Liver (tissue), 9 donors: ENCODE data around the gene TRIM71. TPM values are rescaled to one million over a fixed set of nuclear protein-coding genes. Genes with fewer than 3 reads are reported as not detected.

Experiments used
- DNase-seq: peaks from one replicate; pipeline ENCODE4 v3.0.0-alpha.2; 2017; ENCODE audit warnings: low spot score
- H3K27ac ChIP-seq, 2 donors: one replicate each; pipeline ENCODE4 v1.7.0; 2013; ENCODE audit warnings: inconsistent platforms in 2 of 2, low read length in 2 of 2, control low read depth in 1 of 2, low read depth in 1 of 2, mild to moderate bottlenecking in 1 of 2
- H3K27me3 ChIP-seq, 4 donors: one replicate each; pipeline versions ENCODE4 v1.6.1 to v1.7.0; 2013; ENCODE audit warnings: low read length in 3 of 4, inconsistent platforms in 1 of 4, mild to moderate bottlenecking in 1 of 4, moderate library complexity in 1 of 4; ENCODE audit not compliant: control insufficient read depth in 4 of 4, insufficient read depth in 4 of 4
- H3K36me3 ChIP-seq, 4 donors: one replicate each; pipeline versions ENCODE4 v1.6.1 to v1.7.0; 2013; ENCODE audit warnings: low read length in 3 of 4, mild to moderate bottlenecking in 3 of 4, low read depth in 1 of 4, moderate library complexity in 1 of 4; ENCODE audit not compliant: control insufficient read depth in 4 of 4, insufficient read depth in 3 of 4
- H3K4me1 ChIP-seq, 4 donors: one replicate each; pipeline versions ENCODE4 v1.6.1 to v1.7.0; 2013; ENCODE audit warnings: low read length in 3 of 4, mild to moderate bottlenecking in 3 of 4, moderate library complexity in 1 of 4; ENCODE audit not compliant: control insufficient read depth in 4 of 4, insufficient read depth in 4 of 4
- H3K4me3 ChIP-seq, 3 donors: one replicate each; pipeline versions ENCODE4 v1.6.1 to v1.7.0; 2013; ENCODE audit warnings: low read length in 3 of 3, control low read depth in 1 of 3, low read depth in 1 of 3, mild to moderate bottlenecking in 1 of 3
- H3K9ac ChIP-seq, 2 donors: one replicate each; pipeline ENCODE4 v1.7.0; 2013; ENCODE audit warnings: low read length in 2 of 2, mild to moderate bottlenecking in 2 of 2, moderate library complexity in 2 of 2, control low read depth in 1 of 2, low read depth in 1 of 2
- H3K9me3 ChIP-seq, 4 donors: one replicate each; pipeline versions ENCODE4 v1.6.1 to v1.7.0; 2013; ENCODE audit warnings: low read length in 3 of 4; ENCODE audit not compliant: control insufficient read depth in 4 of 4
- ATF3 ChIP-seq: IDR thresholded peaks from 2 replicates; pipeline ENCODE4 v1.6.1; 2016; ENCODE audit warnings: antibody characterized with exemption
- CTCF ChIP-seq: fragments of 150-350 bp; IDR thresholded peaks from 2 replicates; pipeline ENCODE4 v1.5.1; 2017; ENCODE audit warnings: improper control_type of control experiment, low read depth, low read length; ENCODE audit not compliant: missing input control
- EGR1 ChIP-seq, 2 donors: IDR thresholded peaks; 2 replicates each; pipeline ENCODE4 v1.6.1; 2016 to 2018; ENCODE audit warnings: antibody characterized with exemption in 2 of 2, low read depth in 2 of 2
- FOXA1 ChIP-seq: IDR thresholded peaks from 2 replicates; pipeline ENCODE4 v1.6.1; 2016; ENCODE audit warnings: antibody characterized with exemption
- FOXA2 ChIP-seq: IDR thresholded peaks from 2 replicates; pipeline ENCODE4 v1.6.1; 2016; ENCODE audit warnings: antibody characterized with exemption
- GABPA ChIP-seq, 2 donors: IDR thresholded peaks in 1 of 2; conservative IDR thresholded peaks in 1 of 2; 2 replicates each; pipeline ENCODE4 v1.6.1; 2016; ENCODE audit warnings: antibody characterized with exemption in 2 of 2, mild to moderate bottlenecking in 1 of 2, moderate library complexity in 1 of 2
- HNF4A ChIP-seq, 2 donors: conservative IDR thresholded peaks; 2 replicates each; pipeline ENCODE4 v1.6.1; 2016; ENCODE audit warnings: antibody characterized with exemption in 2 of 2, mild to moderate bottlenecking in 2 of 2
- HNF4G ChIP-seq: IDR thresholded peaks from 2 replicates; pipeline ENCODE4 v1.6.1; 2016; ENCODE audit warnings: antibody characterized with exemption
- JUND ChIP-seq, 2 donors: IDR thresholded peaks; 2 replicates each; pipeline ENCODE4 v1.6.1; 2016; ENCODE audit warnings: antibody characterized with exemption in 2 of 2
- MAX ChIP-seq: IDR thresholded peaks from 2 replicates; pipeline ENCODE4 v1.6.1; 2016; ENCODE audit warnings: antibody characterized with exemption
- NR2F2 ChIP-seq: IDR thresholded peaks from 2 replicates; pipeline ENCODE4 v1.6.1; 2016; ENCODE audit warnings: antibody characterized with exemption
- RAD21 ChIP-seq, 2 donors: IDR thresholded peaks; 2 replicates each; pipeline ENCODE4 v1.6.1; 2016; ENCODE audit warnings: antibody characterized with exemption in 2 of 2, mild to moderate bottlenecking in 2 of 2
- REST ChIP-seq: IDR thresholded peaks from 2 replicates; pipeline ENCODE4 v1.6.1; 2016; ENCODE audit warnings: antibody characterized with exemption, mild to moderate bottlenecking
- RXRA ChIP-seq, 2 donors: IDR thresholded peaks; 2 replicates each; pipeline ENCODE4 v1.6.1; 2017 to 2018; ENCODE audit warnings: antibody characterized with exemption in 2 of 2, mild to moderate bottlenecking in 1 of 2
- SP1 ChIP-seq: IDR thresholded peaks from 2 replicates; pipeline ENCODE4 v1.6.1; 2018; ENCODE audit warnings: antibody characterized with exemption, mild to moderate bottlenecking
- TAF1 ChIP-seq: conservative IDR thresholded peaks from 2 replicates; pipeline ENCODE4 v1.6.1; 2016; ENCODE audit warnings: antibody characterized with exemption, mild to moderate bottlenecking
- YY1 ChIP-seq: IDR thresholded peaks from 2 replicates; pipeline ENCODE4 v1.6.1; 2016; ENCODE audit warnings: antibody characterized with exemption, mild to moderate bottlenecking
- ZBTB33 ChIP-seq: IDR thresholded peaks from 2 replicates; pipeline ENCODE4 v1.6.1; 2016; ENCODE audit warnings: antibody characterized with exemption
- WGBS: extraction: QIAGEN DNeasy Blood & Tissue Kit; methylation state at CpG from one replicate; pipeline ENCODE4 v1.1.7; 2013; 5-methylcytosine and 5-hydroxymethylcytosine counted together
- polyA plus RNA-seq, 2 donors: library from polyadenylated mRNA; stranded (reverse) in 1 of 2; unstranded in 1 of 2; fragments of 200-250 nt in 1 of 2; fragments of >200 nt in 1 of 2; fragmentation: Nextera tagmentation in 1 of 2; extraction: Ambion mirVana in 1 of 2; gene quantifications; one replicate each; pipeline versions ENCODE4 v1.2.1 to v1.2.3, GENCODE V29; 2013 to 2015
- total RNA-seq, 2 donors: library from RNA; depleted of rRNA; stranded (reverse); fragments of >200 nt; gene quantifications; one replicate each; pipeline ENCODE4 v1.2.3, GENCODE V29; 2014
- donor health status: healthy.
- donor health status: healthy.
- donor health status: healthy.
- donor health status: healthy.
- donor health status: healthy.

Gene TRIM71
- total and polyA plus RNA-seq, 4 donors = under 0.01 to 9.1 TPM; not detected in 2

- no peak overlapping the region for H3K27ac ChIP-seq
- no peaks in the 10 kb centered on the region for H3K4me1 ChIP-seq
- H3K9ac ChIP-seq = no peak overlapping the region
- no peak for DNase-seq
- H3K4me3 ChIP-seq = no peak overlapping the region
- no peak for TF ChIP-seq RXRA (IDR thresholded peaks at IDR 0.05)
- TF ChIP-seq FOXA2 = no peak
- TF ChIP-seq CTCF = no peak
- TF ChIP-seq MAX = no peak
- TF ChIP-seq HNF4A (conservative IDR thresholded peaks at IDR 0.05) = no peak
- TF ChIP-seq TAF1 = no peak
- TF ChIP-seq NR2F2 = no peak
- no peak for TF ChIP-seq JUND (IDR thresholded peaks at IDR 0.05)
- no peak for TF ChIP-seq EGR1 (IDR thresholded peaks at IDR 0.05; ENCODE audit: low read depth in 2 of 2)
- H3K36me3 ChIP-seq = no peaks in the 10 kb centered on the region
- WGBS = 87% methylated on average over 11 of the region's 11 CpGs
- H3K27me3 ChIP-seq = no peaks in the 10 kb centered on the region
- no peaks in the 10 kb centered on the region for H3K9me3 ChIP-seq
These were observed 44.6 kb downstream of the TRIM71 start for GRCh38 chr3:32862247-32862935.

- Histone ChIP-seq H3K9me3 (no peaks in the 10 kb centered on the region), H3K9ac (no peak overlapping the region), H3K4me3 (no peak overlapping the region), H3K27ac (no peak overlapping the region), H3K27me3 (no peaks in the 10 kb centered on the region), H3K36me3 (no peaks in the 10 kb centered on the region), H3K4me1 (no peaks in the 10 kb centered on the region)
- no peak for DNase-seq
- TF ChIP-seq ZBTB33 (no peak), MAX (no peak), HNF4A (conservative IDR thresholded peaks at IDR 0.05) (no peak), RXRA (IDR thresholded peaks at IDR 0.05) (no peak), CTCF (no peak), SP1 (no peak), FOXA2 (no peak), EGR1 (IDR thresholded peaks at IDR 0.05; ENCODE audit: low read depth in 2 of 2) (no peak), HNF4G (no peak), RAD21 (IDR thresholded peaks at IDR 0.05) (no peak), JUND (IDR thresholded peaks at IDR 0.05) (no peak), FOXA1 (no peak), GABPA (IDR thresholded peaks at IDR 0.05 in 1 of 2, conservative IDR thresholded peaks at IDR 0.05 in 1 of 2) (no peak), TAF1 (no peak), YY1 (no peak), REST (no peak), ATF3 (no peak), NR2F2 (no peak)
- 89% methylated on average over 5 of the region's 5 CpGs for WGBS
These were observed 45.2 kb downstream of the TRIM71 start for GRCh38 chr3:32862936-32863487.
